ENCODE results near the gene ZIC1.

ZIC1 gene

GRCh38 chr3:147411815-147412241 is 2.7 kb downstream of the ZIC1 start:
- no peak for DNase-seq

GRCh38 chr3:147412261-147412916 is 3.2 kb downstream of the ZIC1 start:
- no peak for DNase-seq

GRCh38 chr3:147412917-147413685 is 3.9 kb downstream of the ZIC1 start:
- DNase-seq = no peak

GRCh38 chr3:147413686-147414389 is 4.7 kb downstream of the ZIC1 start:
- DNase-seq = no peak

GRCh38 chr3:147414390-147415138 is 5.4 kb downstream of the ZIC1 start:
- DNase-seq = no peak

GRCh38 chr3:147415286-147415685 is 6.1 kb downstream of the ZIC1 start:
- DNase-seq = no peak

GRCh38 chr3:147415874-147416273 is 6.7 kb downstream of the ZIC1 start:
- no peak for DNase-seq

GRCh38 chr3:147416931-147417330 is 7.8 kb downstream of the ZIC1 start:
- no peak for DNase-seq

- DNase-seq = no peak
Observed at GRCh38 chr3:147417551-147418295, 8.6 kb downstream of the ZIC1 start.

- DNase-seq = no peak
Observed at GRCh38 chr3:147418371-147418781, 9.2 kb downstream of the ZIC1 start.

- no peak for DNase-seq
Observed at GRCh38 chr3:147418808-147419701, 9.9 kb downstream of the ZIC1 start.

- no peak for DNase-seq
Observed at GRCh38 chr3:147419781-147420224, 10.6 kb downstream of the ZIC1 start.

- DNase-seq = no peak
Observed at GRCh38 chr3:147420353-147421183, 11.4 kb downstream of the ZIC1 start.

- no peak for DNase-seq
Observed at GRCh38 chr3:147421184-147421912, 12.2 kb downstream of the ZIC1 start.

GRCh38 chr3:147422196-147422595 is 13.0 kb downstream of the ZIC1 start:
- DNase-seq = no peak

GRCh38 chr3:147422601-147423536 is 13.7 kb downstream of the ZIC1 start:
- DNase-seq = no peak

GRCh38 chr3:147423537-147423797 is 14.3 kb downstream of the ZIC1 start:
- DNase-seq = no peak

GRCh38 chr3:147423798-147424580 is 14.8 kb downstream of the ZIC1 start:
- no peak for DNase-seq
